Activated T-cell treated with anti-CD3 and anti-CD28 coated beads, Interleukin-2, amount 50 U/mL, for 4 hours (primary cell): Measurements from ENCODE around the gene NOTUM. TPM values are rescaled to one million over a fixed set of nuclear protein-coding genes. Genes with fewer than 3 reads are reported as not detected.
"Not testable (repeated sequence)": the region's sequence is repeated elsewhere in the genome, so short reads cannot be mapped to it uniquely, and the experiment has no call there.

ENCODE experiments used
- ATAC-seq, 2 donors: fragments of 200-7000 bp; cut with Tn5 transposase; one replicate each; pipeline ENCODE4 v1.10.0; 2021
- DNase-seq: peaks from one replicate; pipeline ENCODE4 v3.0.0-alpha.2; 2020
- H3K27me3 Mint-ChIP-seq: one replicate; pipeline ENCODE4 v1.8.0; 2021; ENCODE audit warnings: low read depth, mixed read lengths
- H3K36me3 Mint-ChIP-seq: one replicate; pipeline ENCODE4 v1.8.0; 2022; ENCODE audit warnings: mixed read lengths; ENCODE audit not compliant: insufficient read depth
- H3K4me1 Mint-ChIP-seq: one replicate; pipeline ENCODE4 v1.8.0; 2021; ENCODE audit warnings: low read depth, mixed read lengths
- H3K4me3 Mint-ChIP-seq: one replicate; pipeline ENCODE4 v1.8.0; 2021; ENCODE audit warnings: mild to moderate bottlenecking, moderate library complexity, mixed read lengths
- H3K9me3 Mint-ChIP-seq: one replicate; pipeline ENCODE4 v1.8.0; 2021; ENCODE audit warnings: mixed read lengths
- total RNA-seq, 3 donors: library from RNA; stranded (reverse); gene quantifications; one replicate each; pipeline ENCODE4 v1.2.1, GENCODE V29; 2021

NOTUM gene
- total RNA-seq, 3 donors from 2014 or later = 0.40 to 0.56 (median 0.41) TPM

DNA sequence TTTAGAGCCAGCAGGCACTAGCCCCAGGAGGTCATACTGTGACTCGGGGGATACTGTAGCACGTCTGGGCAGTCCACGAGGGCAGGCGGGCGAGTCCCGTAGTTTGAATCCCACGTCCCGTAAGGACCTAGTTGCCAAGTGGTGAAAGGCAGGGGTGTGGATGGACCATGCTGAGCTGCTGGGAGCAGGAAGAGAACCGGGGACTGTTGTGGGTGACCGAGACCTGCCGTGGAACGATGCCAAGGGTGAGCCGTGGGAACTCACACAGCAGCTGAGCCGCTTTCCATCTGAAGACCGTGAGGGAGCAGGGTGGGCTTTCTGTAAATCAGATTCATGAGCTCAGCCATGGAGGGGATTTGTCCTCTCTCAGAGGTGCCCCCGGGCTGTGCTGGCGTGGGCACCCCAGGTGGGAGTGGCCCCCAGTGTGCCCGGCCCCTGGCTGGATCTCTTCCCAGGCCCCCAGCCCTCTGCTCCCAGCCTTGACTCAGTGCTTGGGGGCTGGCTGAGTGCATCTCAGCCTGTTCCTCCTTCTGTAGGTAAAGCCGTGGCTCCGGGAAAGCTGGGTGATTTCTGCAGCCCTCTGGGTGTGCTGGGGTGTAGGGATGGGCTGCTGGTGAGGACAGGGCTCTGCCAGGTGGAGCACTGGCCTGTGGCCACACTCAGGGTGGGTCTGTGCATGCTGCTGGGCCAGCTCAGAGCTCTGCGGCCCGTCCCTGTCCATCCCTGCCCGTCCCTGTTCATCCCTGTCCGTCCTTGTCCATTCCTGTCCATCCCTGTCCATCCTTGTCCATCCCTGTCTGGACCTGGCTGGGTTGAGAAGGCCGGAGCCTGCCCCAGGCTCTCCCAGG, 30.1 kb upstream of the NOTUM start:
- Mint-ChIP-seq H3K4me1 (peaks cover 2% of the 10 kb centered on the region), H3K9me3 (no peaks in the 10 kb centered on the region), H3K36me3 (peaks cover 7% of the 10 kb centered on the region), H3K4me3 (no peak overlapping the region), H3K27me3 (no peaks in the 10 kb centered on the region)
- DNase-seq (no peak), ATAC-seq (no peak)

DNA sequence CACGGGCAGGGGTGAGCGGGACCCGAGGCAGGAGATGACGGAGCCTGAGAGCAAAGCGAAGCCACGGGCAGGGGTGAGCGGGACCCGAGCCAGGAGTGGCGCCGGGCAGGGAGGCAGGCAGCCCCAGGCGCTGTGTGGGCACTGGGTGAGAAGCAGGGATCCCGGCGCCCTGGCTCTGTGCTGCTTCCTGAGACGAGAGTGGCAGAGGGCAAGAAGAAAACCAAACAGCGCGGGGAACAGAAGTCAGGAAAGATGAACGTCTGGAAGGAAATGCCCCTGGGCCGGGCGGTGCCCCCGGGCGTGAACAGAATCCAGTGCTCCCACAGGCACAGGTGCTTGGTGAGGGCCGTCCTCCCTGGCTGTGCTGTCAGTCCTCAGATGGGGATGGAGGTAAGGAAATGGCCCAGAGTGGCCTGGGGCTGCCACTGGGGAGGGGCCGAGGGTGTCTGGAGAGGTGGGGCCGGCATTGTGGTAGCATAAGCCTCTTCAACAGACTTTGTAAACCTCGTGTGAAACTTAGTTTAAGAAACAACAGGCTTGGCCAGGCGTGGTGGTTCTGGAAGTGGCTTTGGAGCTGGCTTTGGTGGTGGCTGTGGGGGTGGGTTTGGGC, 26.3 kb upstream of the NOTUM start:
- Mint-ChIP-seq H3K4me1 (peaks cover 8% of the 10 kb centered on the region), H3K4me3 (no peak overlapping the region), H3K27me3 (no peaks in the 10 kb centered on the region), H3K36me3 (peaks cover 15% of the 10 kb centered on the region), H3K9me3 (no peaks in the 10 kb centered on the region)
- ATAC-seq = no peak
- DNase-seq = no peak

DNA sequence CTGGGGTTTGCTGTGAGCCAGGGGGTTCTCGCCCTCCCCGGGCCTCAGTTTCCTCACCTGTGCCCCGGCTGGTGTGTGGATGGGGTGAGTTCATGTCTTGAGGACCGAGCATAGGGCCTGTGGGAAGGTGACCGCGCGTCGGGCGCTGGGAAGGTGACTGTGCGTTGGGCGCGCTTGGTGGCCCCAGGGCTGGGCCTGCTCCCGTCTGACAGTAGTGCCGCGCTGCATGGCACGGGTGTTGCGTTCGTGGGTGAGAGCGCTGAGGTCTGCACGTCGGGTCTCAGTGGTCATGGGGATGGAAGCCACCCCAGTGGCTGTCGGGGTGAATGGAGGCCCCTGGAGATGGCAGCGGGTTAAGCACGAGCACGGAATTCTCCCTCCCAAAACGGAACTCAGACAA, 25.6 kb upstream of the NOTUM start:
- DNase-seq (no peak), ATAC-seq (no peak)
- H3K4me1 Mint-ChIP-seq = peaks cover 8% of the 10 kb centered on the region
- no peaks in the 10 kb centered on the region for H3K9me3 Mint-ChIP-seq
- H3K27me3 Mint-ChIP-seq = no peaks in the 10 kb centered on the region
- H3K4me3 Mint-ChIP-seq = no peak overlapping the region
- H3K36me3 Mint-ChIP-seq = peaks cover 15% of the 10 kb centered on the region

GRCh38 chr17:81984773-81985410, 23.9 kb upstream of the NOTUM start:
- no peak for ATAC-seq
- Mint-ChIP-seq H3K4me3 (no peak overlapping the region), H3K27me3 (no peaks in the 10 kb centered on the region), H3K36me3 (peaks cover 15% of the 10 kb centered on the region), H3K4me1 (peaks cover 18% of the 10 kb centered on the region), H3K9me3 (no peaks in the 10 kb centered on the region)
- no peak for DNase-seq

GRCh38 chr17:81983639-81984373, 22.8 kb upstream of the NOTUM start:
- peaks cover 27% of the 10 kb centered on the region for H3K4me1 Mint-ChIP-seq
- H3K27me3 Mint-ChIP-seq = no peaks in the 10 kb centered on the region
- H3K36me3 Mint-ChIP-seq = peaks cover 18% of the 10 kb centered on the region
- no peak for ATAC-seq
- no peak for DNase-seq
- no peaks in the 10 kb centered on the region for H3K9me3 Mint-ChIP-seq
- no peak overlapping the region for H3K4me3 Mint-ChIP-seq

GRCh38 chr17:81983011-81983638, 22.1 kb upstream of the NOTUM start:
- H3K36me3 Mint-ChIP-seq = peaks cover 18% of the 10 kb centered on the region
- no peaks in the 10 kb centered on the region for H3K9me3 Mint-ChIP-seq
- H3K4me3 Mint-ChIP-seq = no peak overlapping the region
- DNase-seq = no peak
- no peaks in the 10 kb centered on the region for H3K27me3 Mint-ChIP-seq
- no peak for ATAC-seq
- H3K4me1 Mint-ChIP-seq = peaks cover 32% of the 10 kb centered on the region

DNA sequence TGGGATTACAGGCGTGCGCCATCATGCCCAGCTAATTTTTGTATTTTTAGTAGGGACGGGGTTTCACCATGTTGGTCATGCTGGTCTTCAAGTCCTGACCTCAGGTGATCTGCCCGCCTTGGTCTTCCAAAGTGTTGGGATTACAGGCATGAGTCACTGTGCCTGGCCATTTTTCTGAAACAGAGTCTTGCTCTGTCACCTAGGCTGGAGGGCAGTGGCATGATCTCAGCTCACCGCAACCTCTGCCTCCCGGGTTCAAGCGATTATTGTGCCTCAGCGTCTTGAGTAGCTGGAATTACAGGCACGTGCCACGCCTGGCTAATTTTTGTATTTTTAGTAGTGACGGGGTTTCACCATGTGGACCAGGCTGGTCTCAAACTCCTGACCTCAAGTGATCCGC, 20.5 kb upstream of the NOTUM start:
- Mint-ChIP-seq H3K36me3 (peaks cover 17% of the 10 kb centered on the region), H3K4me1 (peaks cover 38% of the 10 kb centered on the region)
- H3K4me3 Mint-ChIP-seq, H3K9me3 Mint-ChIP-seq, DNase-seq, ATAC-seq, H3K27me3 Mint-ChIP-seq: not testable (repeated sequence)

DNA sequence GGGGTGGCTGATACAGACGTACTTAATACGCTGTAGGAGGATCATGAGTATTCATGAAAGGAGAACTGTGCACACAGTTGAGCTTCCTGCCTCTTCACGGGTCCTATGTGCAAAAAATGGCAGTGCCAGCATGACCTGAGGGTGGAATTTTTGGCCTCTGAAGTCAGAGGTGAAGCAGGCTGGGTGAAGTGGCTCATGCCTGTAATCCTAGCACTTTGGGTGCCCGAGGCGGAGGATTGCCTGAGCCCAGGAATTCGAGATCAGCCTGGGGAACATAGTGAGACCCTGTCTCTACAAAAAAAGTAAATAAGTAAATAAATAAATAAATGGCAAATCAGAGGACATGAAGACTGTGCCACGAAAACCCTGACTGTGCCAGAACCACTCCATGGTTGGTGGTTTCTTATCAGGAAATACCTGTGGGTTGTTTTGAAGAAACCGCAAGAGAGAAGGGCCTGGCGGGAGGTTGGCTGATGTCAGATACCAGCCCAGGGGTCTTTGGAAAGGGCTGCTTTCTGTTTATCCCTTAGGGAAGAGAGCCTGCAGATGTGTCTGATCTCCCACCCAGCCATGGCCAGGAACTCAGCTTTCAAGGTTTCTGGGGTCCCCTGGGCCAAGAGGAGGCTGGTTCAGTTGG, 19.8 kb upstream of the NOTUM start:
- peaks cover 44% of the 10 kb centered on the region for H3K4me1 Mint-ChIP-seq
- H3K36me3 Mint-ChIP-seq = peaks cover 15% of the 10 kb centered on the region
- no peaks in the 10 kb centered on the region for H3K27me3 Mint-ChIP-seq
- no peak overlapping the region for H3K4me3 Mint-ChIP-seq
- H3K9me3 Mint-ChIP-seq = no peaks in the 10 kb centered on the region
- no peak for ATAC-seq
- DNase-seq = no peak

- DNase-seq (no peak), ATAC-seq (no peak)
- Mint-ChIP-seq H3K9me3 (no peaks in the 10 kb centered on the region), H3K27me3 (no peaks in the 10 kb centered on the region), H3K4me3 (peak overlapping the region; percentile 79), H3K4me1 (peaks cover 43% of the 10 kb centered on the region), H3K36me3 (peaks cover 9% of the 10 kb centered on the region)
Observed at GRCh38 chr17:81980122-81980521, 19.1 kb upstream of the NOTUM start.

GRCh38 chr17:81978524-81979298, 17.7 kb upstream of the NOTUM start:
- no peaks in the 10 kb centered on the region for H3K27me3 Mint-ChIP-seq
- no peak for ATAC-seq
- H3K4me3 Mint-ChIP-seq = peak overlapping the region; percentile 79
- peaks cover 41% of the 10 kb centered on the region for H3K4me1 Mint-ChIP-seq
- H3K36me3 Mint-ChIP-seq = peaks cover 7% of the 10 kb centered on the region
- H3K9me3 Mint-ChIP-seq = no peaks in the 10 kb centered on the region
- DNase-seq = no peak

DNA sequence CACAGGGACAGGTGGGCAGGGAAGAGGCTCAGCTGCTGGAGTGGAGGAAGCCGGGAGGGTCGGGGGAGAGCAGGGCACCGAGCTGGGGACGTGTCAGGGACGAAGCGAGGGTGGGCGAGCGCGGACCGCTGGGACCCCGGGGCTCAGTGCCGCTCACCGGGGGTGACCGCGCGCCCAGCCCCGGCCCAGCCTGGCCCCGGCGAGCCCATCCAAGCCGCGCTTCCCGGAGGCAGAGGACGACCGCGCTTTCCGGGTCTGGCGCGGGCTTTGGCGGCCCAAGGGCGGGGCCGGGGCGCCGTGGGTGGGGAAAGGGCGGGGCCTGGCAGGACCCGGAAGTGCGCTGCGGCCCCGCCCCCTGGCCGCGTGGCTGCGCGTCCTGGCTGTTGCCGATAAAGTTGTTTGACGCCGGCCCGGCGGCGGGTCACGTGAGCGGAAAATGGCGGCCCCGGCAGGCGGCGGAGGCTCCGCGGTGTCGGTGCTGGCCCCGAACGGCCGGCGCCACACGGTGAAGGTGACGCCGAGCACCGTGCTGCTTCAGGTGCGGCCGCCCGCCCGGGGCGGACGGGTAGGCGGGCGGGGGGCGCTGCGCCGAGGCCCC, 16.3 kb upstream of the NOTUM start, which contains the start of gene ASPSCR1:
Gene ASPSCR1, plus strand, starts transcription at position 419 of the 598 bp plus-strand sequence. Its CDS starts 18 bp downstream, at position 437.
- no peaks in the 10 kb centered on the region for H3K9me3 Mint-ChIP-seq
- peak within 1 kb of the TSS; percentile 92 for H3K4me3 Mint-ChIP-seq
- H3K27me3 Mint-ChIP-seq = no peaks in the 10 kb centered on the region
- peaks cover 37% of the 10 kb centered on the region for H3K4me1 Mint-ChIP-seq
- ATAC-seq (peak; percentile 92 to 93), DNase-seq (peak; percentile 91)
- peaks cover 7% of the 10 kb centered on the region for H3K36me3 Mint-ChIP-seq

- Mint-ChIP-seq H3K4me1 (peaks cover 37% of the 10 kb centered on the region), H3K9me3 (no peaks in the 10 kb centered on the region), H3K27me3 (no peaks in the 10 kb centered on the region), H3K36me3 (peaks cover 7% of the 10 kb centered on the region), H3K4me3 (peak overlapping the region; percentile 92)
- peak; percentile 30 for DNase-seq
- peak; percentile 8 to 16 for ATAC-seq
Observed at GRCh38 chr17:81976332-81977210, 15.6 kb upstream of the NOTUM start.
